Measurements from ENCODE around the gene FAM151A. TPM values are rescaled to one million over a fixed set of nuclear protein-coding genes. Genes with fewer than 3 reads are reported as not detected.
A peak's percentile ranks its signal among the peaks of the same experiment; 100 is the strongest.

Gene FAM151A
- total and polyA plus RNA-seq, 7 donors: 0.05 to 0.07 TPM; not detected in 5

DNA sequence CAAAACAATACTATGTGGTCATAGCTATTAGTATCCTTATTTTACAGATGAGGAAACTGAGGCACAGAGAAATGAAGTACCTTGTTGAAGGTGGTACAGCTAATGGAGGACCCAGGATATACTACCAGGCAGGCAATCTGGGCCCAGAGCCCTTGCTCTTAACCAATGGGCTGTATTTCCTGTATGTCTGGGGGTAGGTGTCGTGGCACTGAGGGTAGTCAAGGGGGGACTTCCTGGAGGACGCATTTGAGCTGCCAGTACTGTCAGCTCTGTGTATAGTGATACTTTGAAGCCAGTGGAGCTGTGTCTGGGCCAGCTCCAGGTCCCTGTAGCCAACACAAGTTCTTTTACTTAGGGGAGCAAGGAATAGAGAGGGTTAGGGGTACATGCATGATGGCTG, 34.9 kb downstream of the FAM151A start:
- ATAC-seq: no peak
- intact Hi-C loops (cut with DNase I): no loop called here
- Histone ChIP-seq H3K4me1 (peaks cover 29% of the 10 kb centered on the region), H3K27ac (no peak overlapping the region), H3K4me3 (no peak overlapping the region), H3K27me3 (ENCODE audit: insufficient read depth in 3 of 3, low read length in 2 of 3) (no peaks in the 10 kb centered on the region), H3K9me3 (no peaks in the 10 kb centered on the region), H3K36me3 (ENCODE audit: insufficient read depth in 1 of 2, low read depth in 1 of 2) (no peaks in the 10 kb centered on the region)
- DNase-seq: no peak
- TF ChIP-seq, protein P1, sequence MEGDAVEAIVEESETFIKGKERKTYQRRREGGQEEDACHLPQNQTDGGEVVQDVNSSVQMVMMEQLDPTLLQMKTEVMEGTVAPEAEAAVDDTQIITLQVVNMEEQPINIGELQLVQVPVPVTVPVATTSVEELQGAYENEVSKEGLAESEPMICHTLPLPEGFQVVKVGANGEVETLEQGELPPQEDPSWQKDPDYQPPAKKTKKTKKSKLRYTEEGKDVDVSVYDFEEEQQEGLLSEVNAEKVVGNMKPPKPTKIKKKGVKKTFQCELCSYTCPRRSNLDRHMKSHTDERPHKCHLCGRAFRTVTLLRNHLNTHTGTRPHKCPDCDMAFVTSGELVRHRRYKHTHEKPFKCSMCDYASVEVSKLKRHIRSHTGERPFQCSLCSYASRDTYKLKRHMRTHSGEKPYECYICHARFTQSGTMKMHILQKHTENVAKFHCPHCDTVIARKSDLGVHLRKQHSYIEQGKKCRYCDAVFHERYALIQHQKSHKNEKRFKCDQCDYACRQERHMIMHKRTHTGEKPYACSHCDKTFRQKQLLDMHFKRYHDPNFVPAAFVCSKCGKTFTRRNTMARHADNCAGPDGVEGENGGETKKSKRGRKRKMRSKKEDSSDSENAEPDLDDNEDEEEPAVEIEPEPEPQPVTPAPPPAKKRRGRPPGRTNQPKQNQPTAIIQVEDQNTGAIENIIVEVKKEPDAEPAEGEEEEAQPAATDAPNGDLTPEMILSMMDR (IDR thresholded peaks at IDR 0.05): no peak
- 71 to 86% (median 81%) methylated on average over 2 of the region's 2 CpGs for WGBS, 3 donors

DNA sequence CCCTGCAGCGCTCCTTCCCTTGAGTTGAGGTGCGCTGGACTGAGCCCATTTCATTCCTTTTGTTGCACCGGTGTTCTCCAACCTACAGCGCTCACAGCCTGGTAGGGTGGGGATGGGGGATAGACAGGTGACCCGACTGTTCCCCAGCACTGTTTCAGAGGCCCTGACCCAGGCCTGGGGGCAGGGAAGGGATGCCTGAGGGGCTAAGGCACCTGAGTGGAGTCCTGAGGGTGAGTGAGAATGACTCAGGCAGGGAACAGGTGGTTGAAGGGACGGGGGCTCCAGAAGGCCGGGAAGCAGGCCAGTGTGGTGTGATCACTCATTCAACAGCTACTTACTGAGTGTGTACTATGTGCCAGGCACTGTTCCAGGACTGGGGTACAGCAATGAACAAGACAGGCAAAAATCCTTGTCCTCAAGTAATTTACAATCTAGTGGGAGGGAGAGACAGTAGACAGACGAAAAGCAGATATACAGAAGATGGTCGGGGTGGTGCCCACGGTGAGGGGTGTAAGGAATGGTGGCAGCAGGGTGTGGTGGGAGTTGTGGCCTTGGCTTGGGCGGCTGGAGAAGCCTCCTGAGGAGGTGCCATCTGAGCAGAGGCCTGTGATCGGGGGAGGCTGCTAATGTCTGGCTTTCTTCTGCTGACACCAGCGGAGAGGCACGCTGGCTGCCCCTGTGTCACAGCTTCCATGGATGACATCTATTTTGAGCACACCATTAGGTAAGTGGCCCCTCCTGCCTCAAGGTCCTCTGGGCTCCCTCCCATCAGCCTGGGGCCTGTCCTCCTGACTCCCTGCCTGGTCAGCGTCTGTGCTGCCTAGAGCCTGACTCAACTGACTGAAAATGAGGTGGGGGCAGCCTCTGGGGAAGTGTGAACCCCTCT, 37.9 kb downstream of the FAM151A start:
- intact Hi-C loops (cut with DNase I): no loop called here
- no peaks in the 10 kb centered on the region for H3K36me3 ChIP-seq (ENCODE audit: insufficient read depth in 1 of 2, low read depth in 1 of 2)
- ATAC-seq (peak; percentile 69 to 81 (median 76)), DNase-seq (peak; percentile 50 to 87)
- no peaks in the 10 kb centered on the region for H3K9me3 ChIP-seq
- WGBS, 3 donors: 62 to 70% (median 68%) methylated on average over 14 to 15 of the region's 15 CpGs
- no peak overlapping the region for H3K4me3 ChIP-seq
- TF ChIP-seq, protein P1 (IDR thresholded peaks at IDR 0.05): no peak
- H3K27ac ChIP-seq: peak overlapping the region; percentile 82
- no peaks in the 10 kb centered on the region for H3K27me3 ChIP-seq (ENCODE audit: insufficient read depth in 3 of 3, low read length in 2 of 3)
- H3K4me1 ChIP-seq: peaks cover 52% of the 10 kb centered on the region

DNA sequence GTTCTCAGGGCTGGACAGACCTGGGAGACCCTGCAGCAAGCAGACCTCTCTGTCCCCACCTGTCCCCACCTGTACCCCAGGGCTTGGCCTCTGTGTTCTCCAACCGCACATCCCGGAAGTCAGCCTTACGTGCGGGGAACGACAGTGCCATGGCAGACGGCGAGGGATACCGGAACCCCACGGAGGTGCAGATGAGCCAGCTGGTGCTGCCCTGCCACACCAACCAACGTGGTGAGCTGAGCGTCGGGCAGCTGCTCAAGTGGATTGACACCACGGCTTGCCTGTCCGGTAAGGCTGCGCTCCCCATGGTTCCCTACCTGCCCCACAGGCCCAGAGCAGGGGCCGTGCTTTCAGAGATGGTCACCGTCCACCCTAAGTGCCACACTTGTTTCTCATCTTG, 38.8 kb downstream of the FAM151A start:
- Histone ChIP-seq H3K36me3 (ENCODE audit: insufficient read depth in 1 of 2, low read depth in 1 of 2) (no peaks in the 10 kb centered on the region), H3K4me3 (no peak overlapping the region), H3K27me3 (ENCODE audit: insufficient read depth in 3 of 3, low read length in 2 of 3) (no peaks in the 10 kb centered on the region), H3K27ac (peak overlapping the region; percentile 82), H3K9me3 (no peaks in the 10 kb centered on the region), H3K4me1 (peaks cover 54% of the 10 kb centered on the region)
- no peak for DNase-seq
- no peak for ATAC-seq
- intact Hi-C loops (cut with DNase I): loop anchor here (5.0 kb wide), 1 partner anchor 37 kb away; the partner anchor contains the start of gene ACOT11 (in 2 of the 2)
- 67 to 80% (median 71%) methylated on average over 17 of the region's 17 CpGs for WGBS, 3 donors
- TF ChIP-seq, protein P1 (IDR thresholded peaks at IDR 0.05): no peak

DNA sequence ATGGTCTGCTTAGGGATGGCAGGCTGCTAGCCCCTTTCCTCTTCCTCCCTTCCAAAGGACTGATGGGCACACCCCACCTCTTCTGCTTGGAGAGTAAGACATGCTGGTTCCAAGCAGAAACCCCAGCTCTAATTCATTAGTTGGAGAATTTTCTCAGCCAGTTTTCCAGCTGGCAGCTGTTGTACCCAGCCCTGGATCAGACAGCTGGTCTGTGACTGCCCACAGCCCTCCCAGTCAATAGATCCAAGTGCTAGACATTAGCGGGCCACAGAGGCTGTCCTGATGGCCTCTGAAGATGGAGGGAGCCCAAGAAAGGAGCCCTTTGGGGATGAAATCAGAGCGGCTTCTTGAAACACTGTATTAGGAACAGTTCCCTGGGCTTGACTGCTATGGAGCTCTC, 39.5 kb downstream of the FAM151A start:
- intact Hi-C loops (cut with DNase I): loop anchor here (5.0 kb wide), 1 partner anchor 37 kb away; the partner anchor contains the start of gene ACOT11 (in 2 of the 2)
- TF ChIP-seq, protein P1 (IDR thresholded peaks at IDR 0.05): no peak
- no peaks in the 10 kb centered on the region for H3K27me3 ChIP-seq (ENCODE audit: insufficient read depth in 3 of 3, low read length in 2 of 3)
- WGBS, 3 donors: 24 to 40% (median 39%) methylated on average over 2 of the region's 2 CpGs
- no peaks in the 10 kb centered on the region for H3K9me3 ChIP-seq
- ATAC-seq (no peak), DNase-seq (no peak)
- peaks cover 61% of the 10 kb centered on the region for H3K4me1 ChIP-seq
- H3K36me3 ChIP-seq (ENCODE audit: insufficient read depth in 1 of 2, low read depth in 1 of 2): no peaks in the 10 kb centered on the region
- H3K27ac ChIP-seq: peak overlapping the region; percentile 82
- H3K4me3 ChIP-seq: no peak overlapping the region

All from psoas muscle (tissue), 8 donors.